Measurements from ENCODE around the gene CA4.
"Not testable (repeated sequence)": the region's sequence is repeated elsewhere in the genome, so short reads cannot be mapped to it uniquely, and the experiment has no call there.

Gene CA4

GRCh38 chr17:60149691-60150582 is at the start of gene CA4:
Gene CA4, plus strand, starts transcription at chr17:60149973. Its CDS starts 62 bp downstream, at chr17:60150035.
- no peak for DNase-seq

DNA sequence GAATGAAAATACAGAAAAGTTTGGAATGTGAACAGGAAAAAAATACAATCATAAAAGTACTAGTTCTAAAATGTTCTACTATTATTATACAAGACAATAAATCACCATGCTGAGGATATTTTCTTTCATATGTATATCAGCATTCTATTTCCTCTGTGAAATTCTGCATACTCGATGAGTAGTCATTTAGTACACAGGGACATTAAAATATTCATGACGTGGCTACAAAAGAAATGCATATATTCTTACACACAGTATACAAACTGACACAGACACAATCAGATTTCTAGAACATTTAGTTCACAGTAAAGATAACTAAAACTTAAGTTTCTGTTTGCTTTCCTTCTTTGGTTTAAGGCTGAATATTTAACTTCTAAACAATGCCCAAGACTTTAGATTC is 49.2 kb upstream of the CA4 start:
- not testable (repeated sequence) for DNase-seq

GRCh38 chr17:60102015-60102631 is 47.6 kb upstream of the CA4 start:
- not testable (repeated sequence) for DNase-seq

DNA sequence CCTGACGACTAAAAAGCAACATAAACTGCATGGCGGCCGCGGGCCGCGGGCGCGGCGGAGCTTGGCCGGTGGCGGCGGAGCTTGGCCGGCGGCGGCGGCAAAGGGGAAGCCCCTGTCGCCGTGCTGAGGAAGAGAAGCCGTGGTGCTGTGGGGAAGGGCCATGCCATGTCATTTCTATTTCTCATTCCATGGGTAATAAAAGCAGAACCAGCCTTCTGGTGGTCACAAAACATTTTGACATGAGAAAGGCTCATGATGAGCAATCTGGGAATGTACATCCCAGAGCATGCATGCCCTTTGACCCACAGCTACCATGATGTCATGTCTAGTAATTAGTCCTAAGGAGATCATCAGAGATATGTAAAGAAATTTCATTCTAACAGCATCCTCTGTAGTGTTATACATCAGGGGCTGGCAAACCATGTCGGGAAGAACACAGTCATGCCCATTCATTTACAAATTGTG is 47.1 kb upstream of the CA4 start:
- DNase-seq, result peak; percentile 93

DNA sequence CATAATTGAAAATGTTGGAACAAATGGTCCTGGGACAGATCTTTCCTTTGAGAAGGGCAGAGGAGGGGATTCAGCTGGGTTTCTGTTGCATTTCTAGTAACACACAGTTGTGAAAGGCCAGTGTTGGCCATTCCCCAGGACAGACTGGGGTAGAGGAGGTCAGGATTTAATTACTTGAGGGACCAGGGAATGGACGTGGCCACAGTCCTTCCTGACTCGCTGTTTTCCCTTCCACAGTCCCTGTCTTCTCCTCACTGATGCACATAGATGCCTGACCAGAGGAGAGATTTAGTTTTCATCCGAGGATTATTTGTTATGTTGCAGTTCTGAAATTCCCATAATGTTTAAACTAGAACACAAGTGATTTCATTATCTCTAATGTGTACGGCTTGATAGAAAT is 45.8 kb upstream of the CA4 start:
- no peak for DNase-seq

DNA sequence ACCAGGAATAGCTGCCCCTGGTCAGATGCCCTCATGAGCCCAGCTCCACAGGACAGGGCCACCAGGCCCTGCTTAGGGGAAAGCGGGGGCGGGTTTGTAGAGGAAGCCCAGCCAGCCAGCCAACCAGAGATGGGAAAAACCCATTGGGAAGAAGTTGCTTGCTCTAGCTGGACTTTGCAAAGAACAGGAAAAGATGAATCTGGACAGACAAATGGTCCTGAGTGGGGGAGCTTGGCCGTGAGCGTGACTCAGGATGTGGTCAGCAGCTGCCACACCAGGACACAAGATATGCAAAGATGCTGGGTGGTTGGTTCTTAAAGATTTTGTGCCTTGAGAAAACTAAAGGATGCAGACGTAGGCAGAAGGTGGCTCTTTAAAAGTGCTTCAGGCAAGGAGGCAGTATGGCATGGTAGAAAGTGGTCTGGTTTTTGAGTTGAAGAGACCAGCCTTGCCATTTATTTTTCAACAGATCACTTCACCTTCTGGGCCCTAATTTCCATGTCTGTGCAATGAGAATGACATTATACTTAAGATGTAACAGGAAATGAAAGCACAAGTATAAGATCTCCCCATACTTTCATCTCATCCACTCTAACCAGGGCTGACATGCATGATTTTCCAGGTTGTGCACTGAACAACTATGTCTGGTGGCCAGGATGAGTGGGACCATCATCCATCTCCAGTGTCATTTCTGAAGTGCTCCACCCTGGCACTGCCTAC is 43.3 kb upstream of the CA4 start:
- peak; percentile 84 for DNase-seq

DNA sequence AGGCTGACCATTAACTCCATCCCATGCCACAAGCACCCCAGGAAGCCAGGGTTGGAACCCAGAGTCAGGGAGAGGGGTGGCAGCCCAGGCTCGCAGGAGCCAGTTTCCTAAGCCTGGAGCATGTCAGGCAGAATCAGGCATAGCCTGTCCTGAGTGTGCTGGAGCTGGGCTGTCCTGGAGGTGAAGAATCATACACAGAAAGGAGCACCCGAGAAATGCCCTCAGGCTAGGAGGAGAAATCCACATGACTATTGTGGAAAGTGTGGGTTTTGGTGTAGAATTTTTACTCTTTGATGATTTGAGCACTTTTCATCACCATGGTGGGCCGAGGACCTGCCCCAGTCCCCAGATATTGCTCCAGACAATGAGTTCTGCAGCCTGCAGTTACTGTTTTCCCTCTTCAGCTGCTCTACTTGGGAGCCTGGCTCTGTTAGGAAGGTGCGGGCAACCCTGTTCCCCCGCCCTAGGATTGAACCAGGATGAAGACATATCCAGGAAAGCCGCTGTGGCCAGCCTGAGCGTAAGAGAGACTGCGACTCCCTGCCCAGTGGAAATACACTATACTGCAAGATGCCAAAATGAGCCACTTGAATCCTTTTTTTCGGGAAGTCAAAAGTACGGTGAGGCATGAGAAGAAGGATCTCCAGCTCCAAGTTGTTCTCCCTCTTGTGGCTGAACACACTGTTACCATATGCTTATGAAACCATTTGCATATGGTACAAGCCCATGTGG is 42.1 kb upstream of the CA4 start:
- no peak for DNase-seq

DNA sequence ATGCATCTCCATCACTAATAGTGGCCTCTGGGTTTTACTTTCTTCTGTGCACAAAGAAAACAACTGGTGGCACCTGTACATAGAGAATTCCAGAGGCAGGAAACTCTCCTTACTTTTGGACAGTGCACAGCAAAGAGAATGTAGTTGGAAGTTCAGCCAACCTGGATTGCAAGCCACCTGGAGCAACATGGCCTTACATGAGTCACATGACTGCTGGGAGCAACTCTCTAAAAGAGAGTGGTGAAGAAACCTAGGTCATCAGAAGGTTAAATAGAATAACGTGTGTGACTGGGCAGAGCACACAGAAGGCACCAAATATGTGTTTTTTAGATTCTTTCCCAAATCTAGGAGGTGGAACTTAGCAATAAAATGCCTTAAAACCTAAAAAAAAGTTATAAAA is 41.5 kb upstream of the CA4 start:
- not testable (repeated sequence) for DNase-seq

- DNase-seq, result no peak
Observed at GRCh38 chr17:60108712-60109111, 41.1 kb upstream of the CA4 start.

DNA sequence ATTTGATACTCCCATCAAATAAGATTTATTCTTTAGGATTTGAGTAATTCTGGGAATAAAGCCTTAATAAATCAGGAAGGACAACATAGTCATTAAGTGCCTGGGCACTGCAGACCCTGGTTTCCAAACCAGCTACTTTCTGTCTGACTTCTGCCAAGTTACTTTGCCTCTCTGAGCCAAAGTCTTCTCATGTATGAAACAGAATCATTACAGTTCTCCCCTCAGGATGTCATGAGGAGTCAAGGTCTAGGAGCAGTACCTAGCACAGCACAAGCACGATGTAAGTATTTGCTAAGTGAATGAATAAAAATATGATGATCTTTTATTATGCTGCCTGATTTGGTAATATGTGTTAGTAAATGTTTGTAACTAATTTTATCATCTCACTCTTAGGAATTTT is 40.6 kb upstream of the CA4 start:
- DNase-seq, result no peak

DNA sequence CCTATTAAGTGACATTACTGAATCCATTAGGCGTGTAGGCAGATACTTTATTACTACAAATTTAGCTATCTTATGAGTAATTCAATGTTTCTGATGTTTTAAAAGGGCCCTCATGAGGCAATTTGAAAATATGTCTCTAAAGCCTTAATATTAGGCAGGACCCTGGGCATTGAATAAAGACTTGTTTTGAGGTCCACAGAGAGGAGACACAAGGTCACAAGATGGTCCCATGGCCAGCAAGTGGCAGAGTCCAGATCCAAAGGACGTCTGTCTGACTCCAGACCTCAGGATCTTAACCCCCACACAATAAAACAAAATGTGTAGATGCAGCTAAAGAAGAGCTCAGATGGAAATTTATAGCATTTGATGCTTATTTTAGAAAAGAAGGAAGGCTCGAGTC is 39.2 kb upstream of the CA4 start:
- no peak for DNase-seq

DNA sequence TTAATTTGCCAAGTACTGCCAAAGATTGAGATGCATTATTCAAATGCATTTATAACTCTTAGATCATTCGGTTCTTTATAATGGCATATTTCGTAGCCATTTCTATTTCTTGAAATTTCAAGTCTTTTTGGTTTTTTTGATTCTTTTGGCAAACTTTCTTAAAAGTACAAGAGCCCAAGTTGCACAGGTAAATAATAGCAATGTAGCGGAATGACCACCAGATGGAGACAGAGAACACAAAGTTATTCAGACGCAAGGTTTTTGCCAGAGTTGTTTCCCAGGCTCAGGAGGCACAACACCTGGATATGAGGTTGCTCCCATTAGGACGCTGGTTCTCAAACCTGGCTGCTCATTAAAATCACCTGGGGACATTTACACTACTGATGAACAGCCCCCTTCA is 38.1 kb upstream of the CA4 start:
- not testable (repeated sequence) for DNase-seq

DNA sequence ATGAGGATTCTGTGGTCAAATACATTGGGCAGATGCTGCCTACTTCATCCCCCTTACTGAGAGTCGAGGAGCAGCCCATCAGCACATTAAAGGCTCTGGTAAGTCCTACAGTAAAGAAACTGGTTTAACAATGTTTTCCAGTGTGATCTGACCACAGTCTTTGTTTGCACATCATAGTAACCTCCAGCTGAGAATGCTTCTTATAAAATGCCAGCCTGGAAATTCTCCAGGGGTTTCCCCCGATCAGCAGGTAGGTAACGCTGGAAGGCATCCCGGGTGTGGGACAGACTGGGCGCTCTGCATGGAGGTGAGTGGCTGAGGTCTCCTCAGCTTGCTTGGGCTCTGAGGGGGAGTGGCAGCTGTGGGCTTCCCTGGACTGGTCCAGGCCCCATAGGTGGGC is 34.4 kb upstream of the CA4 start:
- DNase-seq, result not testable (repeated sequence)

- not testable (repeated sequence) for DNase-seq
Observed at GRCh38 chr17:60116196-60116595, 33.6 kb upstream of the CA4 start.

GRCh38 chr17:60119162-60119561 is 30.6 kb upstream of the CA4 start:
- not testable (repeated sequence) for DNase-seq

DNA sequence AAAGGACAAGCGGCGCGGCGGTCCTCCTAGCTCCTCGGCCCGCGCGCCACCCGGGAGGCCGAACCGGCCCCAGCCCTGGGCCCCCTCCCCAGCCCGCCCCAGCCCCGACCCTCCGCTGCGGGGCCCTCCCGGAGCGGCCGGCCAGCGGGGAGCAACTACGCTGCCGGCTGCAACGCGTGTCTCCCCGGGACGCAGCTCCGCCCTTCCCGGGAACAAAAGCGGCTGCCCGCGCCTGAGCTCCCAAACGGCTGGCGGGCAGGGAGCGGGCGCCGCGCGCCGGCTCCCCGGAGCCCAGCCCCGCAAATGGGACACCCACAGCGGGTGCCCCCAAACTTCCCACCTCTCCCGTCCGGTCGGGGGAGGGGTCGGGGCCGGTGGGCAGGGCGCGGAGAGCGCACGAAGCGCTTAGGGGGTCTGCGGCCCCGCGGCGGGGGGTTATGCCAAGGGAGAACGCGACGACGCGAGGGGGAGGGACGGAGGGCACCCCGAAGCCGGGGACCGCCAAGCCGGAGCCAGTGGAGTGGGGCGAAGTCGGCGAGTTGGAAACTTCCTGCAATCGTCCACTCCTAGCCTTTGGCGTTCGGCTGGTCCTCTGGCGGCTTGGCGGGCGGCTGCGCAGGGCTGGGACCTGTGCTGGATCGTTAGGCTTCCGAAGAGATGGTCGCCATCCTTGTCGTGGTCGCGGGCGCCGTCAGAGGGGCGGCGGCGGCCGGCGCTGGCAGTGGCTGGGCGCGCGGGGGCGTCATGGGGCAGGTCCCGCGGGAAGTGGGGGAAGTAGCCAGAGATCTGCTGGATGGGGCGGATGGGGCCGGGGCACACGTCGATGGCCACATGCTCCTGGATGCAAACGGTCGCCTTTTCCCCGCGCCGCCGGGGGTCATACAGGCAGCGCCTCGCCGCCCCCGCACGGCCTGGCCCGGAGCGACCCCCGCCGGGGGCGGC is 29.7 kb upstream of the CA4 start:
- DNase-seq, result not testable (repeated sequence)

DNA sequence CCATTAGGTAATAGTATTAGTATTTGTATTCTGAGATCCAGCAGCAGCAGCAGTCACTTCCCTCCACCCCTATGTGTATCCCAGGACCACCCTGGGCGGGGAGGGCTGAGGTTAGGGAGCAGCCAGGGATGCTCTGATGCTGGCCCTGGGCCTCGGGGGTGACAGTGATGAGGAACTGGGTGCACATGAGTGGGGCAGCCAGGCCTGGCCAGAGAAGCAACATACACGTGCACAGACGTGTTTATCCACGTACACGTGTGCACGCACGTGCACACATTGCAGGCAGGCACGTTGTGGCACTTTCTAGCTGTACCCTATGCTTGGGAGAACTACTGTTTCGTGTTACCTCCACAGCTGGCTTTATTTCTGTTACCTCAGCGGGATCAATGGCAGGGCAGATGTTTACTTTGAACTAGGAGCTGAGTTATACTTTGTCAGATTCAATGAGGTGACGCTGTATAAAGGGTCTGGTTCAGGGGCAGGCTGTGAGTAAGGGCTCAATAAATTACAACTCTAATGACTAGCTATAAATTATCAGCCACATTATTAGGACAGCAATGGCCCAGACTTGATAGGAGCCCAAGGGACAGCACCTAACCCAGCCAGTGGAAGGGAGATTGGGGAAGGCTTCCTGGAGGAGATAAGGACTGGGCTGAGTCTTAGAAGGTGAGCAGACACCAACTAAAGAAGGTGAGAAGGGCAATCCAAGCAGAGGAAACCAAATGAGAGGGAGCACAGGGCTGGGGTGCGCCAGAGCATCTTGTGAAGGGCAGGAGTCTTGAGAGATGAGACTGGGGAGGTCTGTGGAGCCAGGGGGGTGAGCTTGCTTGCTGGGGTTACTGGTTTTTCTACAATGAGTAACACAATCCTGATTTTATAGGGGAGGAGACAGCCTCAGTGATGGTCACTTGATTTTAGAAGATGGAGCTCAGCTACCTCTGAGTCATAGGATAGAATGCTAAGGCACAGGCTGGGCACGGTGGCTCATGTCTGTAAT is 22.4 kb upstream of the CA4 start:
- DNase-seq, result no peak

GRCh38 chr17:60128171-60128859 is 21.5 kb upstream of the CA4 start:
- no peak for DNase-seq

DNA sequence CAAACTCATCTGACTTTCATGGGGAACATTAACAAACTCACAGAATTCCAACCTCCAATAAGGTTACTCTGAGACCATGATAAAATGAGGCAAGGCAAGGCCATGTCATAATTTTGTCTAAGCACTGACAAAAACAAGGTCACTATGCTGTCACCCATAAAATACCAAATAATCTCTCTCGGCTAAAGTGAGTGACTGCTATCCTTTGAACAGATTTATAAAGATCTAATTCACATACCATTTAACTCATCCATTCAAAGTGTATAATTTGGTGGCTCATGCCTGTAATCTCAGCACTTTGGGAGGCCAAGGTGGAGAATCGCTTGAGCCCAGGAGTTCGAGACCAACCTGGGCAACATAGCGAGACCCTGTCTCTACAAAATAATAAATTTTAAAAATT is 20.6 kb upstream of the CA4 start:
- DNase-seq, result no peak

- DNase-seq, result no peak
Observed at GRCh38 chr17:60130466-60130865, 19.3 kb upstream of the CA4 start.
